Measurements from ENCODE around the gene WWOX.

Gene WWOX

DNA sequence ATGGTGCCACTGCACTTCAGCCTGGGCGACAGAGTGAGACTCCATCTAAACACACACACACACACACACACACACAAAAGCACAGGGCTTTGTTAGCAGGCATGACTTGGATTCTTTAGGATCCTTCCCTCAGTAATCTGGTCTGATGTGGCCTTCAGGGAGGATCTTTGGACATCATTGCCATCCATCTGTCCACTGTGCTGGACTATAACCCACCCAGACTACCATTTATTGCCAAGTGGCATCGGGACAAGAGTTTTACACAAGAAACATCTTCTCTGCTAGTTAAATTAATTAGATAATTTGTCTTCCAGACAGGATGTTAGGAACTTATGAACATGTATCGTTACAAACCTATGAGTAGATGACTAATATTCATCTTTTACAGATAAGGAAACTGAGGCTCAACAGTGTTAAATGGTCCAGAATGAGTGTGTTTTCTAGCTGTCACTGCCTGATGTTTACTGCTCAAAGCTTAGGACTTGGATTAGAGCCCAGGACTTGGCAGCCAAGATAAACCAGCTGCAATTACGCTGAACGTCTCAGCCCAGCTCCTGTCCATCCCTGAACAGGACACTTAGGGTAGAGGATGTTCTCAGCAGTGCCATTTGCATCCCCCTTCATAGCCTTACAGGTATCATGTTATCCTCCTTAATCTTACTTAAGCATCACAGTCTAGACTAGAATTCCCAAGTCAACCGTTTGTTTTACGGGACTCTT lies 285.8 kb downstream of the WWOX start:
- no peak for DNase-seq (ENCODE audit: low read depth)
- no peak overlapping the region for H3K4me3 ChIP-seq (ENCODE audit: low read length)
- TF ChIP-seq, protein P1, sequence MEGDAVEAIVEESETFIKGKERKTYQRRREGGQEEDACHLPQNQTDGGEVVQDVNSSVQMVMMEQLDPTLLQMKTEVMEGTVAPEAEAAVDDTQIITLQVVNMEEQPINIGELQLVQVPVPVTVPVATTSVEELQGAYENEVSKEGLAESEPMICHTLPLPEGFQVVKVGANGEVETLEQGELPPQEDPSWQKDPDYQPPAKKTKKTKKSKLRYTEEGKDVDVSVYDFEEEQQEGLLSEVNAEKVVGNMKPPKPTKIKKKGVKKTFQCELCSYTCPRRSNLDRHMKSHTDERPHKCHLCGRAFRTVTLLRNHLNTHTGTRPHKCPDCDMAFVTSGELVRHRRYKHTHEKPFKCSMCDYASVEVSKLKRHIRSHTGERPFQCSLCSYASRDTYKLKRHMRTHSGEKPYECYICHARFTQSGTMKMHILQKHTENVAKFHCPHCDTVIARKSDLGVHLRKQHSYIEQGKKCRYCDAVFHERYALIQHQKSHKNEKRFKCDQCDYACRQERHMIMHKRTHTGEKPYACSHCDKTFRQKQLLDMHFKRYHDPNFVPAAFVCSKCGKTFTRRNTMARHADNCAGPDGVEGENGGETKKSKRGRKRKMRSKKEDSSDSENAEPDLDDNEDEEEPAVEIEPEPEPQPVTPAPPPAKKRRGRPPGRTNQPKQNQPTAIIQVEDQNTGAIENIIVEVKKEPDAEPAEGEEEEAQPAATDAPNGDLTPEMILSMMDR (IDR thresholded peaks at IDR 0.05; ENCODE audit: insufficient read depth, low read depth, low read length, missing control alignments) = no peak

- TF ChIP-seq, protein P1 (IDR thresholded peaks at IDR 0.05; ENCODE audit: insufficient read depth, low read depth, low read length, missing control alignments) = no peak
- H3K4me3 ChIP-seq (ENCODE audit: low read length) = no peak overlapping the region
- DNase-seq (ENCODE audit: low read depth) = no peak
Observed at GRCh38 chr16:78386557-78387324, 287.3 kb downstream of the WWOX start.

- no peak for DNase-seq (ENCODE audit: low read depth)
- TF ChIP-seq, protein P1 (IDR thresholded peaks at IDR 0.05; ENCODE audit: insufficient read depth, low read depth, low read length, missing control alignments) = no peak
Observed at GRCh38 chr16:78389009-78389498, 289.6 kb downstream of the WWOX start.

GRCh38 chr16:78390092-78390491 lies 290.6 kb downstream of the WWOX start:
- TF ChIP-seq, protein P1 (IDR thresholded peaks at IDR 0.05; ENCODE audit: insufficient read depth, low read depth, low read length, missing control alignments) = no peak

More at GRCh38 chr16:78389009-78389498, 289.6 kb downstream of the WWOX start:
- H3K4me3 ChIP-seq (ENCODE audit: low read length) = no peak overlapping the region

DNA sequence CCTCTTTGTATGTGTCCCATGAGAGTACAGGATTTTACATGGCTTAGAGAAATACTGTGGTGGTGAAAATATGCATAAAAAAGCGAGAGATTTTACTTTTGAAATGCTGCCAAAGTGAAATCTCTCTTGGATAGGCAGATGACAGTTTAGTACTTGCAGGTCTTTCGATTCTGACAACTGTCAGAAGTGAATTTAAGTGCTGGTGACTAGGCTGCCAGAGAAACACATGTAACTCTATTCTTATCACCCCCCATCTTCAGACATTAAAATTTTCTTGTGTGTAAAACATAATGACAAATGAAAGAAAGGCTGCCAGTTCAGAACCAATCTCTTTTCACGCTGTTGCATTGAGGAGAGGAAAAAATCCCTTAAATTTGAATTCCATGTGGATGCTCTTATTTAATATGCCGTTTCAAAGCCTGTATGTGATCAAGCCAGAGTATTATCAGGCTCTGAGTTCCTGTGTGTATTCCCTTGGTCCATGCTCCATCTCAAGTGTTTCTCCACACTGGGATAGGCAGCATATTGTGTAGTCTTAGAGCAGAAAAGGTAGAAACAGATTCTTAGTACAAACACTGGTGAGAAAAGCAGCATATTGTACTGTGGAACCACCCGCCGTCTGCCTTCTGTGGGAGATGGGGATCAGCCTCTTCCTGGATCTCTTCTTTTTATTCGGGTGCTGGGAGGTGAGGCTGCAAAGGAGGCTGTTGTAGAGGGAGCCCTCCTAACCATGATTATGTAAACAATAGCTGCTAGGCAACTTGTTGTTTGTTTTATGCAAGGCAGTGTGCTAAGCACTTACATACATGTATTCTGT lies 291.3 kb downstream of the WWOX start:
- TF ChIP-seq, protein P1 (IDR thresholded peaks at IDR 0.05; ENCODE audit: insufficient read depth, low read depth, low read length, missing control alignments) = no peak
- H3K4me3 ChIP-seq (ENCODE audit: low read length) = no peak overlapping the region
- DNase-seq (ENCODE audit: low read depth) = no peak

More at GRCh38 chr16:78390092-78390491, 290.6 kb downstream of the WWOX start:
- no peak overlapping the region for H3K4me3 ChIP-seq (ENCODE audit: low read length)
- no peak for DNase-seq (ENCODE audit: low read depth)

DNA sequence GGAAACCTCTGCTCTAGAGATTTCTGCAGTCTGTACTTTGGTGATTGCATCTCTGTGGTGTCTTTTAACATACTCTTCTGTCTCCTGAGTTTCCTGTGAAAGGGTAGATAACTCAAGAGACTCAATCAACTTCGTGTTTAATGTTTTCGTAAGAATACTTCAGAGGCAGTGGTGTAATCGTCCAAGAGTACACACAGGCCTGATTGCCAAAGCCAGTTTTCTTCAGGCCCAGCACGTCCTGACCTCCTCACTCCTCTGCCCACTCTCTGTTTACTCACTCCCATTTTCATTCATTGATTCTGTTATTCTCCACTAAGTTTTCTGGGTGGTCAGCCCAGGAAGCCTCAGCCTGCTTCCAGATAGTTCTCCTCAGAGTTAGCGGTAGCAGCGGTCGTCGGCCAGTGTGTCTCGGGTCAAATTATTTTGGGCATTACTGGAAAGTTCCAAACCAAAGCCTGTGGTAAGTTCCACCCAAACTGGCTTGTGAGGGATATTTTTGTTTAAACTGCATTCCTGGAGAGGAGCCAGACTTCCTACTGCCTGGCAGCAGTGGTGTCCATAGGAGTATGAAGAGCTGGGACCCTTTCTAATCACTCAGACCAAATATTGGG lies 293.2 kb downstream of the WWOX start:
- no peak for DNase-seq (ENCODE audit: low read depth)
- TF ChIP-seq, protein P1 (IDR thresholded peaks at IDR 0.05; ENCODE audit: insufficient read depth, low read depth, low read length, missing control alignments) = no peak
- H3K4me3 ChIP-seq (ENCODE audit: low read length) = no peak overlapping the region

Measured in epithelial cell of esophagus (primary cell).